Activated CD4-positive, alpha-beta T cell treated with anti-CD3 and anti-CD28 coated beads, Interleukin-2, amount 10 ng/mL, durations not matched to agents 7 days and 5 days (primary cell): ENCODE results near the gene POP4. TPM values are rescaled to one million over a fixed set of nuclear protein-coding genes. Genes with fewer than 3 reads are reported as not detected.
"Not testable (repeated sequence)": the region's sequence is repeated elsewhere in the genome, so short reads cannot be mapped to it uniquely, and the experiment has no call there.

ENCODE experiments used
- CTCF ChIA-PET: fragments of 350-600 bp; sonication (Branson Sonifier 250); formaldehyde crosslinking; loops from one replicate; lab custom pipeline; 2021; ENCODE audit warnings: antibody characterized with exemption; lab: Charles Lee
- POLR2A ChIA-PET: fragments of 350-600 bp; sonication (Branson Sonifier 250); formaldehyde crosslinking; loops from one replicate; lab custom pipeline; 2021; ENCODE audit warnings: antibody characterized with exemption; lab: Charles Lee
- DNase-seq: peaks from one replicate; pipeline ENCODE4 v3.0.0-alpha.2; 2020
- H3K27ac Mint-ChIP-seq: one replicate; pipeline ENCODE4 v1.8.0; 2021; ENCODE audit warnings: mild to moderate bottlenecking, moderate library complexity, mixed read lengths
- H3K27me3 Mint-ChIP-seq: one replicate; pipeline ENCODE4 v1.8.0; 2021; ENCODE audit warnings: mixed read lengths
- H3K36me3 Mint-ChIP-seq: one replicate; pipeline ENCODE4 v1.8.0; 2021; ENCODE audit warnings: low read depth, mixed read lengths
- H3K4me1 Mint-ChIP-seq: one replicate; pipeline ENCODE4 v1.8.0; 2021; ENCODE audit warnings: mixed read lengths
- H3K4me3 Mint-ChIP-seq: one replicate; pipeline ENCODE4 v1.8.0; 2021; ENCODE audit warnings: mild to moderate bottlenecking, moderate library complexity, mixed read lengths
- H3K9me3 Mint-ChIP-seq: one replicate; pipeline ENCODE4 v1.8.0; 2021; ENCODE audit warnings: mixed read lengths
- total RNA-seq, 2 experiments: library from RNA; stranded (reverse); gene quantifications; one replicate each; pipeline ENCODE4 v1.2.3, GENCODE V29; 2021

POP4 gene
- total RNA-seq, 2 experiments from 2014 or later, result 96.0 to 113 TPM

- DNase-seq, result no peak
- H3K9me3 Mint-ChIP-seq, result no peaks in the 10 kb centered on the region
- POLR2A ChIA-PET, result no interaction called here
- H3K4me1 Mint-ChIP-seq, result peaks cover 42% of the 10 kb centered on the region
- H3K27me3 Mint-ChIP-seq, result no peaks in the 10 kb centered on the region
- H3K27ac Mint-ChIP-seq, result peak overlapping the region; percentile 63
- peaks cover 23% of the 10 kb centered on the region for H3K36me3 Mint-ChIP-seq
- CTCF ChIA-PET, result interaction anchor here (0.8 to 1.5 kb wide), 5 partner anchors 12 to 99 kb away, joined by 3 to 4 read pairs (median 3); partner anchors contain the start of gene POP4
- no peak overlapping the region for H3K4me3 Mint-ChIP-seq
These were observed 11.5 kb downstream of the POP4 start for GRCh38 chr19:29617366-29618266.

GRCh38 chr19:29618434-29618833, 12.4 kb downstream of the POP4 start:
- ChIA-PET CTCF (interaction anchor here (1.4 to 4.3 kb wide), 3 partner anchors 8 to 98 kb away, joined by 3 to 32 read pairs (median 11); no protein-coding TSS in a partner anchor), POLR2A (no interaction called here)
- Mint-ChIP-seq H3K4me1 (peaks cover 50% of the 10 kb centered on the region), H3K27ac (no peak overlapping the region), H3K4me3 (no peak overlapping the region), H3K36me3 (peaks cover 19% of the 10 kb centered on the region), H3K9me3 (no peaks in the 10 kb centered on the region), H3K27me3 (no peaks in the 10 kb centered on the region)
- DNase-seq, result no peak

- CTCF ChIA-PET, result interaction anchor here (1.3 to 4.3 kb wide), 7 partner anchors 8 to 249 kb away, joined by 3 to 32 read pairs (median 4); partner anchors contain the start of genes PLEKHF1 and POP4
- H3K36me3 Mint-ChIP-seq, result peaks cover 19% of the 10 kb centered on the region
- POLR2A ChIA-PET, result no interaction called here
- no peak overlapping the region for H3K27ac Mint-ChIP-seq
- H3K27me3 Mint-ChIP-seq, result no peaks in the 10 kb centered on the region
- no peaks in the 10 kb centered on the region for H3K9me3 Mint-ChIP-seq
- H3K4me1 Mint-ChIP-seq, result peaks cover 55% of the 10 kb centered on the region
- H3K4me3 Mint-ChIP-seq, result no peak overlapping the region
- DNase-seq, result no peak
These were observed 12.8 kb downstream of the POP4 start for GRCh38 chr19:29618871-29619270.

DNA sequence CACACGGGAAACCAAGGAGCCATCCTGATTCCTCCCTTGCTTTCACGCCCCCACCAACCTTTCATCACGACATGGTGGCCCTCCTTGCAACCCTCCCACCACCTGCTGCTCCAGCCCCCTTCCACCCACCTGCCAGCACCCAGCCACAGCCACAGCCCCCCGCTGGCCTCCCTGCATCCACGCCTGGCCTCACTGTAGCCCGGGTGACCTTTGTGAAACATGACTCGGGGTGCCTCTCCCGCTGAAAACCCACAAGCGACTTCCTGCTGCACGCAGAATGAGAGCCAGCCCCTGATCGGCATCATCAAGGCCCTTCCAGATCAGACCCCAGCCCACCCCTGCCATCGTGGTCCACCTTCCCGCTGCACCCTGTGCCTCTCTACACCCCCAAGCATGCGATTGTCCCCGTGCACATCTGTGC, 14.9 kb downstream of the POP4 start:
- Mint-ChIP-seq H3K27ac (peak overlapping the region; percentile 97), H3K9me3 (no peaks in the 10 kb centered on the region), H3K4me3 (peak overlapping the region; percentile 64), H3K27me3 (no peaks in the 10 kb centered on the region), H3K36me3 (peaks cover 8% of the 10 kb centered on the region), H3K4me1 (peaks cover 62% of the 10 kb centered on the region)
- DNase-seq, result peak; percentile 53
- CTCF ChIA-PET, result interaction anchor here (0.6 to 4.3 kb wide), 6 partner anchors 10 to 380 kb away, joined by 3 to 32 read pairs (median 3); no protein-coding TSS in a partner anchor
- POLR2A ChIA-PET, result no interaction called here

GRCh38 chr19:29622166-29623070, 16.3 kb downstream of the POP4 start:
- ChIA-PET POLR2A (no interaction called here), CTCF (interaction anchor here (0.7 to 4.3 kb wide), 12 partner anchors 12 to 379 kb away, joined by 3 to 32 read pairs (median 4); partner anchors contain the start of gene PLEKHF1)
- peak overlapping the region; percentile 77 for H3K4me3 Mint-ChIP-seq
- DNase-seq, result peak; percentile 53
- no peaks in the 10 kb centered on the region for H3K36me3 Mint-ChIP-seq
- H3K4me1 Mint-ChIP-seq, result peaks cover 57% of the 10 kb centered on the region
- H3K27me3 Mint-ChIP-seq, result no peaks in the 10 kb centered on the region
- H3K9me3 Mint-ChIP-seq, result no peaks in the 10 kb centered on the region
- H3K27ac Mint-ChIP-seq, result peak overlapping the region; percentile 97

DNA sequence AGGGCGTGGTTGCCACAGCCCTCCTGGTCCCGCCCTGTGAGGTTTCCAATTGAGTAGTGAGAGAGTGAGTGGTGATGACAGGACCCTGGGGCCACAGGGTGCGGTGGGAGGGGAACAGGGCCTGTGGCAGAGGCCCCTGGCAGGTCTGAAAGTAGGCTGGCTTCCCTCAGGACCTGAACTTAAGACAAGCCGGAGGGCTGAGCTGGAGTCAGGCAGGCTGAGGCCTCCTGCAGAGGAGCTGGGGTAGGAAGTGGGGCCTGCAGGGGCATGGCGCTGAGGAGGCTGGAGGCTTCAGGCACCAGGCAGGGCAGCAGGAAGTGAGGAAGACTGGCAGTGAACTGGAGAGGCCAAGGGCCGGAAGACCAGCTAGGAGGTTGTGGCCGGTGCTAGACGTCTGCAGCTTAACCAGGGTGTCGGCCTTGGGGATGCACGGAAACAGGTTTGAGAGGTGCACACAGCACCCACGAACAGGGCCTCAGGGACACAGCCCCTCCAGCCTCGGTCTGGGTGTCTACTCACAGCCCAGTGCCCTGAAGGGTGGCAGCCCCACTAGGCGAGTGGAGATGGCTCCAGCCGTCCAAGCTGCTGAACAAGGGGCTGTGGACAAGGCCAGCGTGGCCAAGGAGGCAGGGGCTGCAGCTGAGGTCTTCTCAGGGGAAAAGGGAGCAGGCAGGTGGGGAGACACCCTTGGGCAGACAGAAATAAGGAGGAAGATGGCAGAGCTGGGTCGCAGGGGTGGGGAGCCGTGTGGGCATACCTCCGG, 17.8 kb downstream of the POP4 start:
- Mint-ChIP-seq H3K36me3 (no peaks in the 10 kb centered on the region), H3K9me3 (no peaks in the 10 kb centered on the region), H3K27me3 (no peaks in the 10 kb centered on the region), H3K4me1 (peaks cover 57% of the 10 kb centered on the region), H3K4me3 (peak overlapping the region; percentile 77), H3K27ac (peak overlapping the region; percentile 97)
- ChIA-PET CTCF (interaction anchor here (0.8 to 2.8 kb wide), 12 partner anchors 9 to 71 kb away, joined by 3 to 14 read pairs (median 4); partner anchors contain the start of gene PLEKHF1), POLR2A (interaction anchor here (0.7 to 1.3 kb wide), 2 partner anchors 42 to 74 kb away, joined by 3 to 4 read pairs; partner anchors contain the start of gene PLEKHF1)
- DNase-seq, result peak; percentile 58

GRCh38 chr19:29624489-29625185, 18.6 kb downstream of the POP4 start:
- POLR2A ChIA-PET, result interaction anchor here (0.7 to 1.3 kb wide), 2 partner anchors 14 to 41 kb away, joined by 3 to 4 read pairs; partner anchors contain the start of gene PLEKHF1
- H3K4me3 Mint-ChIP-seq, result peak overlapping the region; percentile 77
- H3K27me3 Mint-ChIP-seq, result no peaks in the 10 kb centered on the region
- CTCF ChIA-PET, result interaction anchor here (0.7 to 2.8 kb wide), 12 partner anchors 10 to 70 kb away, joined by 3 to 14 read pairs (median 4); partner anchors contain the start of gene PLEKHF1
- no peak for DNase-seq
- H3K4me1 Mint-ChIP-seq, result peaks cover 57% of the 10 kb centered on the region
- H3K36me3 Mint-ChIP-seq, result no peaks in the 10 kb centered on the region
- H3K27ac Mint-ChIP-seq, result peak overlapping the region; percentile 97
- no peaks in the 10 kb centered on the region for H3K9me3 Mint-ChIP-seq

DNA sequence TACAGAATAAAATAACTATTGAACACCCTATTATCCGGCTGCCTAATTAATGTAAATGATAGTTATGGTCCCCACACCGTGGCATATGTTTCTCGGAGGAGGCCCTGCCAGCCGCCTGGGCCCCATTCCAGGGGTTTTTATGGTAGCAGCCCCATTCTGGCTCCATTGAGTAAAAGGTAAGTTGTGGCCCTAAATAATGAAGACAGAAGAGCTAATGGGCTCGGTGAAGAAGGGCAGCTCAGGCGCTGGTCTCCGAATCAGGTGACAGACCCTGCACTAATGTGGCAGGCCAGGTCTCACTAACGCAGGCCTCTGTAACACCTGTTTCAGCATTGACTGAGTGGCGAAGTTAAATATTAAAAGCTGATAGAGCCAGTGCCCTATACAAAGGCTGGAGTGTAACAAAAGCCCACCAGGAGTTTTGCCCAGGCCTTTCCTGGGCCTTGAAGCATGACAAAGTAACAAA, 19.1 kb downstream of the POP4 start:
- CTCF ChIA-PET, result interaction anchor here (0.7 to 2.8 kb wide), 9 partner anchors 10 to 89 kb away, joined by 3 to 14 read pairs (median 4); partner anchors contain the start of gene PLEKHF1
- Mint-ChIP-seq H3K27ac (peak overlapping the region; percentile 97), H3K4me3 (no peak overlapping the region), H3K36me3 (no peaks in the 10 kb centered on the region), H3K27me3 (no peaks in the 10 kb centered on the region), H3K4me1 (peaks cover 52% of the 10 kb centered on the region), H3K9me3 (no peaks in the 10 kb centered on the region)
- no peak for DNase-seq
- POLR2A ChIA-PET, result interaction anchor here (0.7 kb wide), 1 partner anchor 15 kb away, joined by 3 read pairs; no protein-coding TSS in a partner anchor

DNA sequence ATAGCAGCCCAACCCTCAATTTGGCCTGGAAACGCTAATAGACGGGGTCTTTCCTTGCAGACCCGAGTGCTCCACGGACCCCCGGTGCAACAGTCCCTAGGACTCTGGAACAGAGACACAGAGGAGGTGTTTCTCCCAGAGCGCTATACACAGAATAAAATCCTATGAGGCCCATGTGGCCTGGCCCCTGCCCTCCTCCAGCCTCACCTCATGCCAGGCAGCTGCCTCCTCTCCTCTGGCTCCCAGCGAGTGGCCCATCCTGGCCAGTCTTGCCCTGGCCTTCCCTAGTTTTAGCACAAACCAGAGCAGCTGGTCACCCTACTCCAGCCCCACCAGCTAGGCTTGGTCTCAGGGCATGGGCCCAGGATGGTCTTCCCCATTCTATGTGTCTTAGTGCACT, 20.3 kb downstream of the POP4 start:
- no peaks in the 10 kb centered on the region for H3K9me3 Mint-ChIP-seq
- DNase-seq, result no peak
- no peaks in the 10 kb centered on the region for H3K36me3 Mint-ChIP-seq
- H3K4me1 Mint-ChIP-seq, result peaks cover 41% of the 10 kb centered on the region
- no peak overlapping the region for H3K27ac Mint-ChIP-seq
- ChIA-PET POLR2A (no interaction called here), CTCF (interaction anchor here (0.9 to 1.4 kb wide), 4 partner anchors 22 to 87 kb away, joined by 3 to 4 read pairs (median 3); no protein-coding TSS in a partner anchor)
- H3K27me3 Mint-ChIP-seq, result no peaks in the 10 kb centered on the region
- no peak overlapping the region for H3K4me3 Mint-ChIP-seq

DNA sequence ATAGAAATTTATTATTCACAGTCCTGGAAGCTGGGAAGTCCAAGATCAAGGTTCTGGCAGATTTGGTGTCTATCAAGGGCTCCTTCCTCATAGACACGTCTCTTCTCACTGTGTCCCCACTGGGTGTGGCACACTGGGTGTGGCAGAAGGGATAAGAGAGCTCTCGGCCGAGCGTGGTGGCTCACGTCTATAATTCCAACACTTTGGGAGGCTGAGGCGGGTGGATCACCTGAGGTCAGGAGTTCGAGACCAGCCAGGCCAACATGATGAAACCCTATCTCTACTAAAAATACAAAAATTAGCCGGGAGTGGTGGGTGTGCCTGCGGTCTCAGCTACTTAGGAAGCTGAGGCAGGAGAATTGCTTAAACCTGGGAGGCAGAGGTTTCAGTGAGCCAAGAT, 20.7 kb downstream of the POP4 start:
- H3K4me3 Mint-ChIP-seq, H3K27me3 Mint-ChIP-seq, DNase-seq, POLR2A ChIA-PET, H3K9me3 Mint-ChIP-seq, H3K36me3 Mint-ChIP-seq, H3K27ac Mint-ChIP-seq: not testable (repeated sequence)
- H3K4me1 Mint-ChIP-seq, result peaks cover 36% of the 10 kb centered on the region
- CTCF ChIA-PET, result interaction anchor here (0.8 to 1.5 kb wide), 3 partner anchors 10 to 86 kb away, joined by 3 to 5 read pairs (median 3); no protein-coding TSS in a partner anchor
